GM12891 (cell line): ENCODE measurements around the gene GRM7.

Experiments
- POLR2A ChIP-seq: IDR thresholded peaks from 2 replicates; pipeline ENCODE4 v1.6.1; 2011; ENCODE audit warnings: low read depth, low read length, control low read depth
- POLR2AphosphoS5 ChIP-seq: IDR thresholded peaks from 2 replicates; pipeline ENCODE4 v1.6.1; 2011; ENCODE audit warnings: low read depth, low read length, control low read depth
- SPI1 ChIP-seq: IDR thresholded peaks from 2 replicates; pipeline ENCODE4 v1.6.1; 2011; ENCODE audit warnings: low read depth, low read length, control low read depth
- TAF1 ChIP-seq: IDR thresholded peaks from 2 replicates; pipeline ENCODE4 v1.6.1; 2011; ENCODE audit warnings: low read depth, low read length, control low read depth

DNA sequence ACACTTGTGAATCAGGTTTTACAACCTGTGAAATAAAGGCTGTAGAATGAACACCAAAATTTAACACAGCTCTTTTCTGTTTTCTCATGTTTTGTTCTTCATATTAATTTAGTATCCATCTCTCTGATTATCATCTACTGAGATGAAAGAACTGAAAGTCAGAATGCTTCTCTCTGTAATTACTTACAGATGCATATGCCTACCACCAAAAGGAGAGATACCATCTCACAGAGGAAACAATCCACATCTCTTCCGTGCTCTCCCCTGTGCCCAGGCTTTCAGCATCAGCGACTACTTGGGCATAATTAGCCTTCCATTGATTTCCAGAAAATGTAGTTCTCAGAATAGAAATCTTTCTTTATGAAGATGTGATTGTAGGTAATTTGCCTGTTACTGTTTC lies 741.4 kb downstream of the GRM7 start:
- no peak for TF ChIP-seq POLR2AphosphoS5
- TF ChIP-seq TAF1: no peak
- TF ChIP-seq POLR2A: no peak
- no peak for TF ChIP-seq SPI1
